ENCODE data around the gene SYAP1. TPM values are rescaled to one million over a fixed set of nuclear protein-coding genes. Genes with fewer than 3 reads are reported as not detected.

SYAP1 gene
- total and polyA plus RNA-seq, 10 of the 15 experiments (the other 5 are each of a cell fraction or from before 2014, with no cell fraction given) = 5.9 to 29.9 (median 16.2) TPM

- POLR2A ChIA-PET = interaction anchor here (1.4 kb wide), 1 partner anchor 11 kb away, joined by 5 read pairs; no protein-coding TSS in a partner anchor
- CTCF ChIA-PET = interaction anchor here (0.6 to 1.3 kb wide), 2 partner anchors 63 to 172 kb away, joined by 3 read pairs; no protein-coding TSS in a partner anchor
- Histone ChIP-seq H4K20me1 (ENCODE audit: control insufficient read depth, insufficient read depth) (no peaks in the 10 kb centered on the region), H3K36me3 (ENCODE audit: control insufficient read depth in 2 of 2, insufficient read depth in 2 of 2, low read length in 1 of 2) (no peaks in the 10 kb centered on the region), H2AFZ (ENCODE audit: control insufficient read depth, low read depth, low read length) (peak overlapping the region; percentile 79), H3K9me3 (replicated peaks; ENCODE audit: control insufficient read depth, insufficient read depth, low read length) (no peaks in the 10 kb centered on the region), H3K4me2 (ENCODE audit: control insufficient read depth, insufficient read depth) (peak overlapping the region; percentile 22), H3K4me3 (peak overlapping the region; percentile 82), H3K4me1 (ENCODE audit: control insufficient read depth, insufficient read depth, low read length) (no peaks in the 10 kb centered on the region), H3K27ac (ENCODE audit: control insufficient read depth, insufficient read depth) (peak overlapping the region; percentile 68), H3K9ac (ENCODE audit: control insufficient read depth, insufficient read depth, low read length) (peak overlapping the region; percentile 78), H3K27me3 (replicated peaks in 1 of 2; ENCODE audit: control insufficient read depth in 2 of 2, insufficient read depth in 2 of 2, low read length in 1 of 2) (no peaks in the 10 kb centered on the region), H3K79me2 (ENCODE audit: control insufficient read depth, insufficient read depth, low read length) (peaks cover 6% of the 10 kb centered on the region; the same call in 1 of the 2 replicates)
- in situ Hi-C loops (cut with MboI) = no loop called here
- TF ChIP-seq RELA (IDR thresholded peaks at IDR 0.05; ENCODE audit: borderline replicate concordance, partially characterized antibody) (no peak), CREB1 (IDR thresholded peaks at IDR 0.05; ENCODE audit: low read depth) (no peak), LARP7 (IDR thresholded peaks at IDR 0.05) (peak; percentile 43; the same call in 1 of the 2 replicates), EGR1 (IDR thresholded peaks at IDR 0.05; ENCODE audit: borderline replicate concordance in 1 of 2, low read depth in 2 of 2, low read length in 2 of 2) (peak in 1 of 2 experiments; percentile 65; a peak in 1 of 3 replicates), E2F4 (IDR thresholded peaks at IDR 0.05; ENCODE audit: low read depth, low read length) (no peak), YY1 (IDR thresholded peaks at IDR 0.05; ENCODE audit: low read depth, low read length) (0 out of 2 replicates have a peak, but pooled peaks have one; percentile 8), ZBTB40 (IDR thresholded peaks at IDR 0.05; ENCODE audit: borderline replicate concordance) (no peak), BHLHE40 (IDR thresholded peaks at IDR 0.05; ENCODE audit: borderline replicate concordance in 1 of 2, low read depth in 2 of 2, low read length in 1 of 2) (peak in 1 of 2 experiments; percentile 24; a peak in 1 of 4 replicates)
- ATAC-seq (peak; percentile 59), FAIRE-seq (no peak), DNase-seq (ENCODE audit: low read depth, low spot score) (no peak)
- intact Hi-C loops (cut with micrococcal nuclease; ENCODE audit: unreplicated experiment) = no loop called here
- no TSS peak for BruUV-seq (replicated peaks)
- RAD21 ChIA-PET (ENCODE audit: unreplicated experiment) = interaction anchor here (1.0 kb wide), 1 partner anchor 9 kb away, joined by 3 read pairs; no protein-coding TSS in a partner anchor
- 0% methylated on average over 49 of the region's 67 CpGs for WGBS (ENCODE audit: insufficient coverage, insufficient replicate concordance, low lambda C conversion rate, missing lambda C conversion rate)
- SMC1A ChIA-PET (ENCODE audit: uncharacterized antibody, unreplicated experiment) = no interaction called here
Measured at GRCh38 chrX:16711893-16712547, 7.4 kb upstream of the SYAP1 start.
